Cardiac muscle cell (in vitro differentiated cells and primary cell): ENCODE measurements around the gene OGFOD2. TPM values are rescaled to one million over a fixed set of nuclear protein-coding genes. Genes with fewer than 3 reads are reported as not detected.
A peak's percentile ranks its signal among the peaks of the same experiment; 100 is the strongest.
"Not testable (repeated sequence)": the region's sequence is repeated elsewhere in the genome, so short reads cannot be mapped to it uniquely, and the experiment has no call there.

Experiments used
- DNase-seq, 2 donors: peaks; one replicate each; pipeline versions ENCODE4 v3.0.0 to v3.0.0-alpha.2; 2010 to 2017; ENCODE audit warnings: low read depth in 1 of 2, low spot score in 1 of 2
- H3K27ac ChIP-seq: fragments of 200-600 bp; sonication (generic); 2 replicates; pipeline ENCODE4 v1.5.1; 2016
- H3K27me3 ChIP-seq: fragments of 200-600 bp; sonication (generic); 2 replicates; pipeline ENCODE4 v1.6.0; 2016; ENCODE audit warnings: control low read depth
- H3K36me3 ChIP-seq: fragments of 200-600 bp; sonication (generic); 2 replicates; pipeline ENCODE4 v1.5.1; 2016; ENCODE audit warnings: control low read depth
- H3K4me1 ChIP-seq: fragments of 200-600 bp; sonication (generic); 2 replicates; pipeline ENCODE4 v1.8.1; 2017; ENCODE audit warnings: low read depth, mild to moderate bottlenecking, mixed run types
- H3K4me3 ChIP-seq: fragments of 200-600 bp; sonication (generic); 2 replicates; pipeline ENCODE4 v1.5.1; 2016; ENCODE audit warnings: mild to moderate bottlenecking
- H3K9me3 ChIP-seq: fragments of 200-600 bp; sonication (generic); 2 replicates; pipeline ENCODE4 v1.5.1; 2017; ENCODE audit warnings: low read depth, mild to moderate bottlenecking, control low read depth
- CTCF ChIP-seq: IDR thresholded peaks from 2 replicates; pipeline ENCODE4 v1.5.1; 2012; ENCODE audit warnings: low read depth, mild to moderate bottlenecking, low read length
- polyA plus RNA-seq: library from polyadenylated mRNA; unstranded; fragments of >200 nt; fragmentation: Nextera tagmentation; extraction: Ambion mirVana; gene quantifications from 2 replicates; pipeline ENCODE4 v1.2.1, GENCODE V29; 2016
- total RNA-seq: library from RNA; depleted of rRNA; stranded (reverse); fragments of >200 nt; gene quantifications from 2 replicates; pipeline ENCODE4 v1.2.3, GENCODE V29; 2016

The OGFOD2 gene
- total and polyA plus RNA-seq, 2 experiments from 2014 or later: 41.8 to 44.4 TPM

GRCh38 chr12:122932207-122932606, 42.8 kb upstream of the OGFOD2 start:
- no peak for DNase-seq
- no peaks in the 10 kb centered on the region for H3K27me3 ChIP-seq
- no peak overlapping the region for H3K4me3 ChIP-seq
- H3K36me3 ChIP-seq: no peaks in the 10 kb centered on the region
- H3K4me1 ChIP-seq: no peaks in the 10 kb centered on the region
- TF ChIP-seq CTCF: no peak
- H3K27ac ChIP-seq: no peak overlapping the region
- no peaks in the 10 kb centered on the region for H3K9me3 ChIP-seq

GRCh38 chr12:122934722-122935121, 40.3 kb upstream of the OGFOD2 start:
- H3K4me3 ChIP-seq: no peak overlapping the region
- no peak for TF ChIP-seq CTCF
- H3K27ac ChIP-seq: no peak overlapping the region
- H3K9me3 ChIP-seq: no peaks in the 10 kb centered on the region
- no peaks in the 10 kb centered on the region for H3K4me1 ChIP-seq
- no peaks in the 10 kb centered on the region for H3K36me3 ChIP-seq
- DNase-seq: no peak
- H3K27me3 ChIP-seq: no peaks in the 10 kb centered on the region

- Histone ChIP-seq H3K27ac (peak overlapping the region; percentile 84), H3K36me3 (no peaks in the 10 kb centered on the region), H3K4me3 (no peak overlapping the region), H3K4me1 (no peaks in the 10 kb centered on the region), H3K9me3 (no peaks in the 10 kb centered on the region), H3K27me3 (no peaks in the 10 kb centered on the region)
- no peak for TF ChIP-seq CTCF
- DNase-seq: peak in 1 of 2 donors; percentile 19
Observed at GRCh38 chr12:122935318-122935717, 39.7 kb upstream of the OGFOD2 start.

GRCh38 chr12:122937622-122938091, 37.4 kb upstream of the OGFOD2 start:
- no peaks in the 10 kb centered on the region for H3K36me3 ChIP-seq
- peak in 1 of 2 donors; percentile 25 for DNase-seq
- H3K27ac ChIP-seq: no peak overlapping the region
- no peaks in the 10 kb centered on the region for H3K27me3 ChIP-seq
- no peak overlapping the region for H3K4me3 ChIP-seq
- no peak for TF ChIP-seq CTCF
- H3K9me3 ChIP-seq: no peaks in the 10 kb centered on the region
- no peaks in the 10 kb centered on the region for H3K4me1 ChIP-seq

GRCh38 chr12:122939125-122939524, 35.9 kb upstream of the OGFOD2 start:
- H3K27ac ChIP-seq: no peak overlapping the region
- no peaks in the 10 kb centered on the region for H3K9me3 ChIP-seq
- H3K4me3 ChIP-seq: no peak overlapping the region
- no peaks in the 10 kb centered on the region for H3K4me1 ChIP-seq
- no peaks in the 10 kb centered on the region for H3K36me3 ChIP-seq
- no peaks in the 10 kb centered on the region for H3K27me3 ChIP-seq
- TF ChIP-seq CTCF: no peak
- DNase-seq: no peak

- H3K27me3 ChIP-seq, H3K27ac ChIP-seq, H3K9me3 ChIP-seq, H3K4me3 ChIP-seq, H3K4me1 ChIP-seq, H3K36me3 ChIP-seq: not testable (repeated sequence)
- peak in 1 of 2 donors; percentile 19 for DNase-seq
Observed at GRCh38 chr12:122941351-122941750, 33.7 kb upstream of the OGFOD2 start.
